ENCODE data around the gene ESRRA.

The ESRRA gene

DNA sequence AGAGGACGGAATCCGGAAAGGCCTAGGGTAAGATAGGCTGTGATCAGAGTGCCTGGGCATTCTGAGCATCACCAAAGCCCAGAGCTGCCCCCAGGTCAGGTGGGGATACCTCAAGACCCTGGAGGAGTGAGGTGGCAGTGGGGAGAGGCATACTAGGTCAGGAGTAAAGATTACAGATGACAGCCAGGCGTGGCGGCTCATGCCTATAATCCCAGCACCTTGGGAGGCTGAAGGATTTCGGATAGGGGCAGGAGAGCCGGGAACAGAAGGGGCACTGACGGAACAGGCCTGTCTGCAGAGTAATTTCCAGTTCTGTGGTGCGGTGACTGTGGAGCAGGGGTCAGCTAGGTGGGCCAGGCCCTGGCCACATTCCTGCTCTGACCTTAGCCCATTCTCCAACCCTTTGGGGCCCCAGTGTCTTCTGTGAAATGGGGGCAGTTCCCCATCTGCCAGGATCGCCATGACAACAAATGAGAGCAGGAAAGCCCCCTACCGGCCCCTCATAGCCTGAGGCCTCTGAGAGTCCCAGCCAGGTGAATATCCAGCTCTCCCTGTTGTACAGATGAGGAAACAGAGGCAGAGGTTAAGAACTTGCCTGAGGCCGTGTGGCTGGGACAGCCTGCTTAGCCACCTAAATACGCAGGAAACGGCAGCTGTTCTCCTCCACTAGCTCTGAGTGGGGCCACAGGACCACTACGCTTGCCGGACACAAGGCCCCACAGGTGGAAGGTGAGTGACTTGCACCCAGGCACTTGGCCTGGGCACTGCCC is 30.1 kb upstream of the ESRRA start:
- peaks cover 4% of the 10 kb centered on the region for H3K36me3 ChIP-seq (ENCODE audit: control insufficient read depth, insufficient read depth, low read length)
- H3K4me3 ChIP-seq (ENCODE audit: insufficient read depth, low read depth, low read length, poor library complexity, severe bottlenecking): no peak overlapping the region

DNA sequence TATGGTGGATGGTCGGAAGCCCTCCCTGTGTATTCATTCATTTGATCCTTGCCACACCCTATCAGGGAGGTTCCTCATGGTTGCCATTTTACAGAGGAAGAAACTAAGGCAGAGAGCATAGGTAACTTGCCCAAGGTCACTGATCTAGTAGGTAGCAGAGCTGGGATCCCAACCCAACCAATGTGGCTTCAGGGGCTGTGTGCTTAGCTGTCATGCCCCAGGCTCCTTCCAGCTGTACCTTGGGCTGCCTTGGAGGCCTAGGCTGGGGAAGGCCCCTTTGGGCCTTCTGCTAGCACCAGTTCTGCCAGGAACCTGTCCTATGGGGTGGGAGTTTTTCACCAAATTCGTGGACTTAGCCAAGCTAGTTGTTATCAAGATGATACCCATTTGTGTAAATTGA is 29.5 kb upstream of the ESRRA start:
- Histone ChIP-seq H3K27ac (ENCODE audit: insufficient read depth, low read length, poor library complexity, severe bottlenecking) (no peak overlapping the region), H3K27me3 (replicated peaks; ENCODE audit: control insufficient read depth, insufficient read depth, low read length, poor library complexity, severe bottlenecking) (no peaks in the 10 kb centered on the region), H3K36me3 (ENCODE audit: control insufficient read depth, insufficient read depth, low read length) (peaks cover 4% of the 10 kb centered on the region), H3K4me1 (ENCODE audit: control insufficient read depth, insufficient read depth, low read length, poor library complexity, severe bottlenecking) (peaks cover 5% of the 10 kb centered on the region), H3K4me3 (ENCODE audit: insufficient read depth, low read depth, low read length, poor library complexity, severe bottlenecking) (no peak overlapping the region), H3K9me3 (ENCODE audit: control insufficient read depth, low read length) (no peaks in the 10 kb centered on the region)
- no peak for DNase-seq

More for the DNA sequence above, 30.1 kb upstream of the ESRRA start:
- no peak overlapping the region for H3K27ac ChIP-seq (ENCODE audit: insufficient read depth, low read length, poor library complexity, severe bottlenecking)
- H3K9me3 ChIP-seq (ENCODE audit: control insufficient read depth, low read length): no peaks in the 10 kb centered on the region
- no peaks in the 10 kb centered on the region for H3K27me3 ChIP-seq (replicated peaks; ENCODE audit: control insufficient read depth, insufficient read depth, low read length, poor library complexity, severe bottlenecking)
- peaks cover 5% of the 10 kb centered on the region for H3K4me1 ChIP-seq (ENCODE audit: control insufficient read depth, insufficient read depth, low read length, poor library complexity, severe bottlenecking)
- no peak for DNase-seq

DNA sequence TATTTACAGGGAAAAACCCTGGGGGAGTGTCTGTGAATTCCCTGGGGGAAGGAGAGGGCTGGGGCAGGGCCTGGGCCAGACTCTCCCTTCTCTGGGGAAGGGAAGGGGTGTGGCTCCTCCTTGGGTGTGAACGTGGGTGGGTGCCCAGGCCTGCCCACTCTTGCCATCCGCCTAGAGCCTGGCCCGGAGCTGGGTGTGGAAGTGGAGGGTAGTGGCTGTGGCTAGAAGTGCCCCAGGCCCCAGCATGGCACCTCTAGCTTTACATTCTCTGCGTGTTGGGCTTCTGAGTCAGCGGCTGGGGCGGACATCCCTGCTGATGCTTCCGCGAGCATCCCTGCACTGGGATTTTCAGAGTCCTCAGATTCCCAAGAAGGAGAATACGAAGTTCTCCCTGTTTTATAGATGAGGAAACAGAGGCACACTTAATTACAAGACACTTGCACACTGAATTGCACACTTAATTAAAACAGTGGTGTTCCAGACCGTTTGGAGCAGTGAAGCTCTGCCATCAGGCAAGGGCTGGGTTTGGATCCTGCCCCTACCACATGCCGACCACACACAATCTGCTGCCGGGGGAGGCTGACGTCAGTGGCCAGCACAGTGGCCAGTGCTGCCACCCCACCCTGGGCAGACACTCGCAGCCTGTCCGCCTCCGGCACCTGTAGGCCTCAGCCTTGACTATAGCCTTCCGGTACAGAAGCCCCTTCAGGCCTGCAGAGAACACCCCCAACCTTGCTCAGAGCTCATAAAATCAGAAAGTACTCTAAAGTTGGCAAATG is 28.5 kb upstream of the ESRRA start:
- no peak overlapping the region for H3K4me3 ChIP-seq (ENCODE audit: insufficient read depth, low read depth, low read length, poor library complexity, severe bottlenecking)
- no peak for DNase-seq

DNA sequence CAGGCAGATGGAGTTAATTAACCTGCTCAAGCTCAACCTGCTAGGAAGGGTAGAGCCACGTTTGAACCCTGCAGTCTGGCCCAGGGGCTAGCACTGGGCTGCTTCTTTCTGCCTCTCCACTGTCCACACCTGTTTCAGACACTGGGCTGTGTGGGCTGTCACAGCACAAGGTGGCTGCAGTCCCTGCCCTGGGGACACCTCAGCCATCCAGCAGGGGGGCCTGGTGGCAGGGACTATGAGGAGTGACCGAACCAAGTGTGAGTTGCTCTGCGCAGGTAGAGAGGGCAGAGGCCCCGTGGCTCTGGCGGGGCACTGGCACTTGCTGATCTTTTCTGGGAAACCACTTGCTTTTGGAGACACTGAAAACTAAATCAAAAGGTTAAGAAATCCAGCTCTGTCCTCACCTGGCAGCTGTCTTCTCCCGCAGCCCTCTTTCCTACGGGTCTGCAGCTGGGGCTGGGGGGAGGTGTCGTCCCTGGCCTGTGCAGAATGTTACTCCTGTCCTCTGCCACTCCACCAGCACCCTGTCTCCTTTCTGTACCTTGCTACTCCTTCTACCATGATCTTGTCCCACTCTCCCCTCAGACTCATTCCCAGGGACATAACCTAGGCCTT is 26.6 kb upstream of the ESRRA start:
- H3K4me3 ChIP-seq (ENCODE audit: insufficient read depth, low read depth, low read length, poor library complexity, severe bottlenecking): no peak overlapping the region
- H3K27me3 ChIP-seq (replicated peaks; ENCODE audit: control insufficient read depth, insufficient read depth, low read length, poor library complexity, severe bottlenecking): no peaks in the 10 kb centered on the region
- no peaks in the 10 kb centered on the region for H3K9me3 ChIP-seq (ENCODE audit: control insufficient read depth, low read length)
- peaks cover under 1% of the 10 kb centered on the region for H3K4me1 ChIP-seq (ENCODE audit: control insufficient read depth, insufficient read depth, low read length, poor library complexity, severe bottlenecking)
- peaks cover 10% of the 10 kb centered on the region for H3K36me3 ChIP-seq (ENCODE audit: control insufficient read depth, insufficient read depth, low read length)
- H3K27ac ChIP-seq (ENCODE audit: insufficient read depth, low read length, poor library complexity, severe bottlenecking): no peak overlapping the region
- DNase-seq: no peak

More for the DNA sequence above, 28.5 kb upstream of the ESRRA start:
- peaks cover 4% of the 10 kb centered on the region for H3K36me3 ChIP-seq (ENCODE audit: control insufficient read depth, insufficient read depth, low read length)
- no peak overlapping the region for H3K27ac ChIP-seq (ENCODE audit: insufficient read depth, low read length, poor library complexity, severe bottlenecking)
- H3K4me1 ChIP-seq (ENCODE audit: control insufficient read depth, insufficient read depth, low read length, poor library complexity, severe bottlenecking): peaks cover under 1% of the 10 kb centered on the region
- H3K9me3 ChIP-seq (ENCODE audit: control insufficient read depth, low read length): no peaks in the 10 kb centered on the region
- H3K27me3 ChIP-seq (replicated peaks; ENCODE audit: control insufficient read depth, insufficient read depth, low read length, poor library complexity, severe bottlenecking): no peaks in the 10 kb centered on the region

DNA sequence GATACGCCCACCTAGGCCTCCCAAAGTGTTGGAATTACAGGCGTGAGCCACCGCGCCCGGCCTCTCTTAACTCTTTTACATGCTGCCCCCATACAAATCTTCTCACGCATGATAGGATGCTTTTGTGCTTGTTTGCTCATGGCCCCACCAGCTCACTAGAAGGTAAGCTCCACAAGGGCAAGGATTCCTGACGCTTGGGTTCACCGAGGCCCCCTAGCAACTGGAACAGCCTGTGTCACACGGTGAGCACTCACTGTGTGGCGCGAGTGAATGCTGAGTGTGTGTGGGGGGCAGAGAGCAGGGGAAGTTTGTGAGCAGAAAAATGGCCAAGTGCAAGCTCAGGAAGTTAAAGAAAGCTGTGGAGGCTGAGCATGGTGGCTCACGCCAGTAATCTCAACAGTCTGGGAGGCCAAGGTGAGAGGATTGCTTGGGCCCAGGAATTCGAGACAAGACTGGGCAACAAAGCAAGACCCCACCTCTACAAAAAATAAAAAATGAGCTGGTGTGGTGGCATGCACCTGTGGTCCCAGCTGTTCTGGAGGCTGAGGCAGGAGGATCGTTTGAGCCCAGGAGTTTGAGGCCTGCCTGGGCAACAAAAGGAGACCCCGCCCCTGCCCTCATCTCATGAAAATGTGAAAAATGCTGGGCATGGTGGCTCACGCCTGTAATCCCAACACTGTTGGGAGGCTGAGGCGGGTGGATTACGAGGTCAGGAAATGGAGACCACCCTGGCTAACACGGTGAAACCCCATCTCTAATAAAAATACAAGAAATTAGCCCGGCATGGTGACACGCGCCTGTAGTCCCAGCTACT is 23.2 kb upstream of the ESRRA start:
- no peaks in the 10 kb centered on the region for H3K9me3 ChIP-seq (ENCODE audit: control insufficient read depth, low read length)
- no peak overlapping the region for H3K4me3 ChIP-seq (ENCODE audit: insufficient read depth, low read depth, low read length, poor library complexity, severe bottlenecking)
- no peak for DNase-seq
- no peaks in the 10 kb centered on the region for H3K27me3 ChIP-seq (replicated peaks; ENCODE audit: control insufficient read depth, insufficient read depth, low read length, poor library complexity, severe bottlenecking)
- peaks cover 14% of the 10 kb centered on the region for H3K4me1 ChIP-seq (ENCODE audit: control insufficient read depth, insufficient read depth, low read length, poor library complexity, severe bottlenecking)
- H3K36me3 ChIP-seq (ENCODE audit: control insufficient read depth, insufficient read depth, low read length): peaks cover 10% of the 10 kb centered on the region
- no peak overlapping the region for H3K27ac ChIP-seq (ENCODE audit: insufficient read depth, low read length, poor library complexity, severe bottlenecking)

DNA sequence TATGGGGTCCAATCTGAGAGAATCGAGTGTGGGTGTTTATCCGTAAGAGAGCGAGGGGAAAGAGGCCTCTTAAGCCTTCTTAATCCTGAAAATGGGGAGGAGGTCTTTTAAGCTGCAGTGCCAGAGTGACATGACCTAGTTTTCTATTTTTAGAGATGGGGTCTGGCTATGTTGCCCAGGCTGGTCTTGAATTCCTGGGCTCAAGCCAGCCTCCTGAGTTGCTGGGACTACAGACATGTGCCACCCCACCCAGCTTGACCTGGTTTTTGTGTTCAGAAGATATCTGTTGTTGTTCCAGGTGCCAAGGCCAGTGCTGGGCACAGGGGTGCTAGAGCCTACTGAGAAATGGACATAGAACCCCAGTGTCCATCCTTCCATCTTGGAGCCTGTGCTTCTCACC is 22.2 kb upstream of the ESRRA start:
- no peak for DNase-seq
- H3K36me3 ChIP-seq (ENCODE audit: control insufficient read depth, insufficient read depth, low read length): peaks cover 6% of the 10 kb centered on the region
- H3K4me3 ChIP-seq (ENCODE audit: insufficient read depth, low read depth, low read length, poor library complexity, severe bottlenecking): no peak overlapping the region
- peaks cover 14% of the 10 kb centered on the region for H3K4me1 ChIP-seq (ENCODE audit: control insufficient read depth, insufficient read depth, low read length, poor library complexity, severe bottlenecking)
- H3K27ac ChIP-seq (ENCODE audit: insufficient read depth, low read length, poor library complexity, severe bottlenecking): no peak overlapping the region
- H3K9me3 ChIP-seq (ENCODE audit: control insufficient read depth, low read length): no peaks in the 10 kb centered on the region
- no peaks in the 10 kb centered on the region for H3K27me3 ChIP-seq (replicated peaks; ENCODE audit: control insufficient read depth, insufficient read depth, low read length, poor library complexity, severe bottlenecking)

DNA sequence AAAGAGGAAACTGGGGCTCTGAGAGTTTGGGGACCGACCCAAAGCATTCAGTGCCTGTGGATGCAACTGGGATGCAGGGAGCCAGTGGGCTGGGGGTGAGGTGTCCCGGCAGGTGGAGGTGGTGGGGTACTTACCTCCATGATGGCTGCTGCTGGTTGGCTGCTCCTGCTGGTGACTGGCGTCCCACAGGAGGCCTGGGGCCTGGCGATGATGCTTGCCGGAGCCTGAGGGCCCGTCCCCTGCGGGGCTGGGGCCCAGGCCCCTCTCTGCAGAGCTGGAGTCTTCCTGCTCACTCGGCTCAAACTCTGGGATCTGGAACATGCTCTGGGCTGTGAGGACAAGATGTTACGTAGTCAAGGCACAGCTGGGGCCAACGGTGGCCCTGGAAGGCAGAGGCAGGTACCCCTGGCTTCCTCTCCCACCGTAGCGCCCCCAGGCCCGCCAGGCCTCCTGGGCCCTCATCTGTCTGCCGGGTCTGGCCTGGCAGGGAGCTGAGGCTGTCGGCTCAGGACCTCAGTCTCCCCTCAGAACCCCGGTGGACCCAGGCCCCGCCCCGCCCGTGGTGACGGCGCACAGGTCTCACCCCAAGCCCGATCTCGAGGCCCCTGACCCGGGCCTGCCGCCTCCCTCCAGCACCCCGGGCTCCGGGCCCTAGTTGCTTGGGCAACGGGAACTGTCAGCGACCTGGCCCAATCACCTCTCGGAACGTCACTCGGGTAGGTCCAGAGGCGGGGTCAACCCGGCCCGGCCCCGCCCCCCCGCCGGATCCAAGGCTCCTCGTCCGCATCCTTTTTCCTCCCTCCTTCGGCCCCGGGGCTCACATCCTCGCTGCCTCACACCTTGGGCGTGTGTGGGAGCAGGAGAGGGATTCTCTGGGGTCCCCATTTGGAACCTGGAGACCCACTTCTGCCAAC is 21.0 kb upstream of the ESRRA start, which contains the start of gene BAD:
TSS of gene BAD (minus strand) at position 618 of the 914 bp plus-strand sequence. CDS start at position 321, 297 bp downstream.
- Histone ChIP-seq H3K9me3 (ENCODE audit: control insufficient read depth, low read length) (no peaks in the 10 kb centered on the region), H3K27me3 (replicated peaks; ENCODE audit: control insufficient read depth, insufficient read depth, low read length, poor library complexity, severe bottlenecking) (no peaks in the 10 kb centered on the region), H3K27ac (ENCODE audit: insufficient read depth, low read length, poor library complexity, severe bottlenecking) (peak within 1 kb of the TSS; percentile 100), H3K4me1 (ENCODE audit: control insufficient read depth, insufficient read depth, low read length, poor library complexity, severe bottlenecking) (peaks cover 14% of the 10 kb centered on the region), H3K4me3 (ENCODE audit: insufficient read depth, low read depth, low read length, poor library complexity, severe bottlenecking) (peak within 1 kb of the TSS; percentile 92), H3K36me3 (ENCODE audit: control insufficient read depth, insufficient read depth, low read length) (peaks cover 6% of the 10 kb centered on the region)
- DNase-seq: peak; percentile 90 to 93 (median 90)

DNA sequence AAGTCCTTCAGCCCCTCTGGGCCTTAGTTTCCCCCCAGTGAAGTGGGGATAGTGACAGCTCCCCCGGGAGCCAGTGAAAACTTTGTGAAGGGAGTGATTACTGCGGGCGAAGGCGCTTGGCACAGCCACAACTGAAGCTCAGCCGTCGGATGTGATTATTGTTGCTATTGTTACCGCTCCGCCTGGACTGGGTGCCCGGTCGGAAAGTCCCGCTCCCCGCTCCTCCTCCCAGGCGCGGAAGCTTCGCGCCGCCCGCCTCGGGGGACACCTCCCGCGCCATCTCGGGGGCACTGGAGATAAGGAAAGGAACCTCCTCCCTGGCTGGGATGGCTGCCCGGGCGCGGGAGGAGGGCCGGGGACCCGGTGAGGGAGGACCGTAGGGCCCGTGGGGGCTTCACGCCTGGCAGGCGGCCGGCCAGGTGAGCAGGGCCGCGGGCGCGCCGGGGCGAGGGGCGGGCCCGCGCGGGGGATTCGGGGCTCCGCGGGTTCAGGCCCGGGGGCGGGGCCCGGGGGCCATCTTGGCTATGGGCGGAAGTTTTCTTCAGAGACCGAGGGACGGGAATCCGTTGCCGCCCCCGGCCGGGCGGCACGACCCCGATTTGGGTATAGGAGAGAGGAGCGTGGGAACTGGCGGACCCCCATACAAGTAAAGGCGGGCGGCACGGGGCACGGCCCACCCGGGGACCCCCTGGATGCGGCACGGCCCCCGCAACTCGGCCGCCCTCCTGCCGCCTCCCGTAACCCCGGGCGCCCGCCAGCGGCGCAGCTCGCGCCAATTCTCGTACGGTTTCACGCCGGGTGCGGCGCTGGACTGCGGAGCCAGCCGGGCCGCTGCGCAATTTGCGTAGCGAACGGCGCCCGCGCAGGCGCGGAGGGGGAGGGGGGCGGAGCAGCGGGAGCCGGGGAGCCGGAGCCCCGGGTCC is 20.1 kb upstream of the ESRRA start, which contains the start of gene GPR137:
TSS of gene GPR137 (plus strand) at position 887 of the 923 bp plus-strand sequence. CDS start 677 bp downstream, outside the sequence.
- no peaks in the 10 kb centered on the region for H3K9me3 ChIP-seq (ENCODE audit: control insufficient read depth, low read length)
- peak; percentile 82 to 87 (median 86) for DNase-seq
- peak within 1 kb of the TSS; percentile 100 for H3K27ac ChIP-seq (ENCODE audit: insufficient read depth, low read length, poor library complexity, severe bottlenecking)
- peak within 1 kb of the TSS; percentile 92 for H3K4me3 ChIP-seq (ENCODE audit: insufficient read depth, low read depth, low read length, poor library complexity, severe bottlenecking)
- peaks cover 6% of the 10 kb centered on the region for H3K36me3 ChIP-seq (ENCODE audit: control insufficient read depth, insufficient read depth, low read length)
- no peaks in the 10 kb centered on the region for H3K27me3 ChIP-seq (replicated peaks; ENCODE audit: control insufficient read depth, insufficient read depth, low read length, poor library complexity, severe bottlenecking)
- H3K4me1 ChIP-seq (ENCODE audit: control insufficient read depth, insufficient read depth, low read length, poor library complexity, severe bottlenecking): peaks cover 14% of the 10 kb centered on the region

Data from effector memory CD4-positive, alpha-beta T cell (primary cell).